Type B pancreatic cell (in vitro differentiated cells): ENCODE measurements around the gene CDH2. TPM values are rescaled to one million over a fixed set of nuclear protein-coding genes. Genes with fewer than 3 reads are reported as not detected.

Source experiments
- DNase-seq: peaks from one replicate; pipeline ENCODE4 v3.0.0; 2021; ENCODE audit warnings: mixed read lengths; ENCODE audit not compliant: unreplicated experiment; ENCODE audit errors: extremely low spot score
- H3K27ac Mint-ChIP-seq: 2 replicates; pipeline ENCODE4 v1.8.0; 2021; ENCODE audit warnings: mild to moderate bottlenecking, mixed read lengths
- H3K27me3 Mint-ChIP-seq: 2 replicates; pipeline ENCODE4 v1.8.0; 2021; ENCODE audit warnings: mixed read lengths
- H3K36me3 Mint-ChIP-seq: 2 replicates; pipeline ENCODE4 v1.8.0; 2021; ENCODE audit warnings: mixed read lengths
- H3K4me1 Mint-ChIP-seq: one replicate; pipeline ENCODE4 v1.8.0; 2021; ENCODE audit warnings: mixed read lengths; ENCODE audit not compliant: unreplicated experiment
- H3K4me3 Mint-ChIP-seq: 2 replicates; pipeline ENCODE4 v1.8.0; 2021; ENCODE audit warnings: mild to moderate bottlenecking, mixed read lengths
- H3K9me3 Mint-ChIP-seq: 2 replicates; pipeline ENCODE4 v1.8.0; 2021; ENCODE audit warnings: mixed read lengths
- CTCF ChIP-seq: fragments of 200-600 bp; sonication (generic); conservative IDR thresholded peaks from 2 replicates; pipeline ENCODE4 v1.5.0; 2021; ENCODE audit warnings: antibody characterized with exemption, mild to moderate bottlenecking
- total RNA-seq: library from RNA; stranded (reverse); gene quantifications from 2 replicates; pipeline ENCODE4 v1.2.1, GENCODE V29; 2021; ENCODE audit warnings: low replicate concordance

The CDH2 gene
- total RNA-seq, 1 donor from 2014 or later, result 145 TPM

GRCh38 chr18:27996801-27997272 is 180.1 kb downstream of the CDH2 start:
- Mint-ChIP-seq H3K4me1 (peaks cover 12% of the 10 kb centered on the region), H3K9me3 (peaks cover 2% of the 10 kb centered on the region), H3K36me3 (peaks cover 25% of the 10 kb centered on the region), H3K27ac (no peak overlapping the region), H3K4me3 (no peak overlapping the region), H3K27me3 (no peaks in the 10 kb centered on the region)
- DNase-seq, result no peak
- no peak for TF ChIP-seq CTCF

GRCh38 chr18:27995770-27996502 is 181.0 kb downstream of the CDH2 start:
- H3K4me1 Mint-ChIP-seq, result peaks cover 19% of the 10 kb centered on the region
- no peaks in the 10 kb centered on the region for H3K9me3 Mint-ChIP-seq
- H3K36me3 Mint-ChIP-seq, result peaks cover 30% of the 10 kb centered on the region
- no peak for TF ChIP-seq CTCF
- no peak overlapping the region for H3K27ac Mint-ChIP-seq
- H3K4me3 Mint-ChIP-seq, result no peak overlapping the region
- no peak for DNase-seq
- H3K27me3 Mint-ChIP-seq, result no peaks in the 10 kb centered on the region

GRCh38 chr18:27994571-27994970 is 182.4 kb downstream of the CDH2 start:
- H3K36me3 Mint-ChIP-seq, result peaks cover 34% of the 10 kb centered on the region
- no peak for DNase-seq
- no peak overlapping the region for H3K4me3 Mint-ChIP-seq
- H3K27me3 Mint-ChIP-seq, result no peaks in the 10 kb centered on the region
- peaks cover 19% of the 10 kb centered on the region for H3K4me1 Mint-ChIP-seq
- no peaks in the 10 kb centered on the region for H3K9me3 Mint-ChIP-seq
- no peak overlapping the region for H3K27ac Mint-ChIP-seq
- no peak for TF ChIP-seq CTCF

- Mint-ChIP-seq H3K9me3 (no peaks in the 10 kb centered on the region), H3K4me1 (peaks cover 19% of the 10 kb centered on the region), H3K27ac (no peak overlapping the region), H3K27me3 (no peaks in the 10 kb centered on the region), H3K36me3 (peaks cover 21% of the 10 kb centered on the region), H3K4me3 (no peak overlapping the region)
- no peak for DNase-seq
- no peak for TF ChIP-seq CTCF
These were observed 185.5 kb downstream of the CDH2 start for GRCh38 chr18:27991391-27991790.

- Mint-ChIP-seq H3K27ac (no peak overlapping the region), H3K4me3 (no peak overlapping the region), H3K9me3 (no peaks in the 10 kb centered on the region), H3K36me3 (peaks cover 27% of the 10 kb centered on the region), H3K4me1 (peaks cover 5% of the 10 kb centered on the region), H3K27me3 (no peaks in the 10 kb centered on the region)
- TF ChIP-seq CTCF, result no peak
- no peak for DNase-seq
These were observed 191.1 kb downstream of the CDH2 start for GRCh38 chr18:27985832-27986231.
